ENCODE results near the gene NCAPH2. TPM values are rescaled to one million over a fixed set of nuclear protein-coding genes. Genes with fewer than 3 reads are reported as not detected.

Gene NCAPH2
- total and polyA plus RNA-seq, 2 of the 8 experiments (the other 6 are each of a cell fraction or from before 2014, with no cell fraction given), result 62.2 to 81.6 TPM

GRCh38 chr22:50523806-50524675 is 16.0 kb downstream of the NCAPH2 start:
- no peak overlapping the region for H2BK12ac ChIP-seq (ENCODE audit: low read depth, low read length)

More at GRCh38 chr22:50523806-50524675, 16.0 kb downstream of the NCAPH2 start:
- 89% methylated on average over 25 of the region's 25 CpGs; no CpG with 5 or more reads in 1 of the 2 experiments for WGBS, 2 experiments (ENCODE audit: extremely low coverage in 1 of 2, insufficient coverage in 1 of 2, insufficient read length in 1 of 2, insufficient replicate concordance in 2 of 2, low coverage in 1 of 2, low lambda C conversion rate in 2 of 2, missing lambda C conversion rate in 1 of 2)
- CTCF ChIA-PET (ENCODE audit: partially characterized antibody), result interaction anchor here (0.6 to 3.4 kb wide), 5 partner anchors 14 to 202 kb away, joined by 3 to 36 read pairs (median 5); no protein-coding TSS in a partner anchor
- Histone ChIP-seq H4K5ac (ENCODE audit: insufficient read length, low read depth, low read length) (no peak overlapping the region), H3K4ac (replicated peaks; ENCODE audit: insufficient read length, low read depth, low read length) (no peak overlapping the region), H2AK5ac (ENCODE audit: low read depth, low read length) (no peak overlapping the region), H3K9ac (replicated peaks in 1 of 4; ENCODE audit: extremely low read depth in 1 of 4, low read depth in 3 of 4, low read length in 3 of 4) (no peak overlapping the region), H2BK5ac (ENCODE audit: low read depth, low read length) (no peak overlapping the region), H3K4me3 (ENCODE audit: extremely low read depth in 1 of 4, insufficient read depth in 2 of 4, low read depth in 3 of 4, low read length in 4 of 4) (peak overlapping the region; percentile 63 to 78 (median 67); a peak in 5 of 8 replicates), H3K9me3 (ENCODE audit: insufficient read depth in 2 of 2, low read depth in 1 of 2, low read length in 1 of 2) (no peaks in the 10 kb centered on the region), H4K91ac (replicated peaks; ENCODE audit: insufficient read length, low read length) (no peak overlapping the region), H3K23me2 (ENCODE audit: low read depth, low read length) (peaks cover 17% of the 10 kb centered on the region; the same call in 1 of the 2 replicates), H4K8ac (ENCODE audit: extremely low read depth, insufficient read depth, low read length) (0 out of 2 replicates have a peak overlapping the region, but pooled peaks have one; percentile 0), H3K4me2 (ENCODE audit: insufficient read depth in 1 of 2, low read depth in 2 of 2, low read length in 2 of 2) (peak overlapping the region; percentile 70 to 88), H2BK120ac (replicated peaks; ENCODE audit: low read depth, low read length) (no peak overlapping the region), H3K79me1 (ENCODE audit: low read depth, low read length) (no peaks in the 10 kb centered on the region), H3K4me1 (replicated peaks in 1 of 4; ENCODE audit: control insufficient read depth in 3 of 4, insufficient read depth in 4 of 4, low read length in 3 of 4) (peaks cover 0 to 11% (median 6%) of the 10 kb centered on the region in 4 experiments; a peak in 5 of 7 replicates), H4K20me1 (replicated peaks in 1 of 2; ENCODE audit: control insufficient read depth in 1 of 2, insufficient read depth in 2 of 2, low read length in 2 of 2) (peaks cover 5 to 23% of the 10 kb centered on the region in 2 experiments), H3K36me3 (ENCODE audit: control insufficient read depth in 2 of 4, insufficient read depth in 4 of 4, low read length in 3 of 4) (peaks cover 4 to 19% (median 16%) of the 10 kb centered on the region in 4 experiments; a peak in 7 of 8 replicates), H3K18ac (ENCODE audit: extremely low read depth, low read length) (no peak overlapping the region), H2BK20ac (ENCODE audit: low read length) (no peak overlapping the region), H2BK15ac (ENCODE audit: low read length) (no peak overlapping the region), H3K56ac (replicated peaks; ENCODE audit: insufficient read length, low read depth, low read length) (no peak overlapping the region), H3K27ac (ENCODE audit: low read depth, low read length) (no peak overlapping the region), H3K23ac (ENCODE audit: insufficient read length) (no peak overlapping the region), H2AFZ (ENCODE audit: low read length) (no peak overlapping the region), H3K14ac (ENCODE audit: insufficient read length) (no peak overlapping the region), H3K79me2 (ENCODE audit: control insufficient read depth in 1 of 2, insufficient read depth in 2 of 2, low read length in 2 of 2) (no peaks in the 10 kb centered on the region), H3K27me3 (replicated peaks in 1 of 4; ENCODE audit: control insufficient read depth in 3 of 4, extremely low read depth in 1 of 4, insufficient read depth in 3 of 4, low read length in 3 of 4) (peaks cover 8 to 24% (median 18%) of the 10 kb centered on the region in 4 experiments; a peak in 6 of 7 replicates)
- FAIRE-seq (no peak), DNase-seq (ENCODE audit: low read depth in 1 of 2, low spot score in 2 of 2) (no peak)
- POLR2A ChIA-PET (ENCODE audit: partially characterized antibody), result interaction anchor here (0.7 to 3.0 kb wide), 8 partner anchors 8 to 50 kb away, joined by 3 to 32 read pairs (median 6); partner anchors contain the start of genes LMF2, NCAPH2 and SYCE3
- no peak for TF ChIP-seq POLR2AphosphoS5 (IDR thresholded peaks at IDR 0.05; ENCODE audit: low read depth, low read length)
- no peak for TF ChIP-seq FOSL1 (IDR thresholded peaks at IDR 0.05; ENCODE audit: insufficient read depth, low read depth, low read length)
- TF ChIP-seq CHD1 (IDR thresholded peaks at IDR 0.05; ENCODE audit: low read depth, low read length), result no peak
- TF ChIP-seq KDM4A (IDR thresholded peaks at IDR 0.05; ENCODE audit: low read depth, low read length, severe bottlenecking), result no peak
- no peak for TF ChIP-seq TCF12 (IDR thresholded peaks at IDR 0.05; ENCODE audit: low read depth, low read length)
- 0 out of 3 replicates have a peak, but pooled peaks of 1 of the 2 experiments have one; percentile 5 for TF ChIP-seq POLR2A (IDR thresholded peaks at IDR 0.05; ENCODE audit: control extremely low read depth in 1 of 2, low read depth in 2 of 2, low read length in 2 of 2)
- TF ChIP-seq TEAD4 (IDR thresholded peaks at IDR 0.05; ENCODE audit: low read depth, low read length), result no peak

Data from H1 (cell line).